Endothelial cell of umbilical vein (primary cell): Measurements from ENCODE around the gene ALG2.

Source experiments
- EZH2 ChIP-seq: IDR thresholded peaks from 2 replicates; pipeline ENCODE4 v1.6.1; 2012; ENCODE audit warnings: borderline replicate concordance, low read depth, mild to moderate bottlenecking, moderate library complexity, low read length, inconsistent platforms; ENCODE audit not compliant: severe bottlenecking
- FOS ChIP-seq: IDR thresholded peaks from 2 replicates; pipeline ENCODE4 v1.6.1; 2011; ENCODE audit warnings: mild to moderate bottlenecking, low read length, moderate library complexity, borderline replicate concordance; ENCODE audit not compliant: insufficient read depth
- MYC ChIP-seq: IDR thresholded peaks from one replicate; pipeline ENCODE4 v1.6.1; 2011; ENCODE audit warnings: mild to moderate bottlenecking, low read depth, low read length
- POLR2A ChIP-seq: IDR thresholded peaks from 2 replicates; pipeline ENCODE4 v1.6.1; 2012; ENCODE audit warnings: low read depth, mild to moderate bottlenecking, control low read depth, low read length

DNA sequence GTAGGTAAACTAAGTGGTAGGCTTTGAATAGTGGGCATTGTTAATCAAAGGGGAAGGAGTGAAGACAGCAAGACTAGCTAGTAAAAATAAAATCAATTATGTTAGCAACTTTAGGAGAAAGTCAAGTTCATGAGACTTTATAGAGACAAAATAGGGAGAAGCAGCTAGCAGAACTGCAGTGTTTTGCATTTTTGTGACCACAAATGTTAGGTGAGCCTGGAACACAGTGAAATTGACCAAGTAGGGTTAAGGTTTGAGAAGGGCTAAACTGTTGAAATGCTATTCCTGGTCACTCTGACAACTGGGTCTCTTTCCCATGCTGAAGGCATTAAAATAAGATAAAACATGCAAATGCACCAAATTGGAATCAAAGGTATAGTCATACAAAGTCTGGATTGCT, 13.3 kb upstream of the ALG2 start:
- TF ChIP-seq EZH2 (no peak), FOS (no peak), POLR2A (no peak), MYC (no peak)
